ENCODE results near the gene STK35.

STK35 gene

GRCh38 chr20:2108498-2108897, 6.9 kb downstream of the STK35 start:
- no peak for DNase-seq

DNA sequence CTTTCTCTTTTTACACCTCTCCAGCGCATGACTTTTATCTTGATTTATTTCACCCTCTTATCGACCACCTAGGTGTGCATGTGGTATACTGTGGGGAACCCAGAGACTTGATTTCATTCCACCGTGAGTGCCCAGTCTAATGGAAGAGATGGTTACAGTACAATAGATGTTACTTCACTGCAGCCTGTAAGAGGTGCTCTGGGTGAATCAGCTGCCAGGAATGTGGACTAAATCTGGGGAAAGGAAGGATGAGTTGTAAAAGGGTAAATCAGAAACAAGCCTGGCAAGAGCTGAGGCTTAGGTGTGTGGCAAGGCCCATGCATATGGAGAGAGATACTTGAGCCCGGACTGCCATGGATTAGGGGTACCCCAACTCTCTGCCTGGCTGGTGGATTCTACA, 7.4 kb downstream of the STK35 start:
- DNase-seq = no peak

DNA sequence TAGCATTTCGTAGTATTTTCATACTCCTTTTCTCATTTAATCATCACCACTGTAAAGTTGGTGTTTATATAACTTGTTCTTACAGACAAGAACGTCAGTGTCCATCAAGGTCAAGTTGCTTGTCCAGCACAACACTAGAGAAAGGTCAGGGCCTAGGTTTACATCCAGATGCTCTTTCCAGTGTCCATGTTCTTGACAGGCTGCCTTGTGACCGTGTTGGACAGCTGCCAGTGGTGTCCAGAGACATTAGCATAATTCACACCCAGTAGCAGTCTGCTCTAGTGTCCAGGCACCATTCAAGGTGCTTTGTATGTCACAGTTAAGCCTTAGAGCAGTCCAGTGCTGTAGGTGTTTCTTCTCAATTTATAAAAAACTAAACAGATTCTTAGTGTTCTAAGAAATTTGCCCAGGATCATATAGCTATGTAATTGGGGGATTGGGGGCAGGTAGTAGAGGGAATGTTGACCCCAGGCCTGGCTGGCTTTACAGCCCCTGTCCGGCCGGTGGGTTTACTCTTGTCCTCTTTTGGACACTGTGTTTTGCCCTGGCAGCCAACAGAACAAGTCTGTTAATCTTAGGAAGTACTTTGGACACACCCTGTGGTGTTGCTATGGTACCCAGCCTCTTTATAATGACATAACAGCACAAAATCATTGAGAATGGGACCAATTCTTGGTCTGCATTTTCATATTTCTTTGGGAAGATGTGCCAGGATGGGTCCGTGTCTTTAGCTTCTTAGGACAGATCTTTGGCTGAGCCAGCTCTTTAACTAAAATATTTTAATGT, 8.0 kb downstream of the STK35 start:
- no peak for DNase-seq

DNA sequence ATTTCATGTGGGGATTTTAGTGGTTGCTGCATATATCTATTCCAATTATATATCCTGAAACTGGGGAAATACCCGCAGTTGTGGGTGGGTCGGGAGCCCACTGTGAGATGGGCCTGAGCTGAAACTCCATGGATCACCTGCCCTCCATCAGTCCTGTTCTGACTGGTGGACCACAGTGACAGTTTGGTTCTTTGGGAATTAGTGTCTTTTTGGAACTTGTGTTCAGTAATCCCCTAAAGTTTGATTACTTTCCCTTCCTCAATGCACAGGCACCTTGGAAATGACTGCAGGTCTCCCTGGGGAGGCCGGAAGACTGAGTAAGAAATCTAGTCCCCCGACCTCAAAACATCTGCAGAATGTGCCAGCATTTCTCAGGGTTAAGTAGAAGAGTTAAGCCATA, 11.3 kb downstream of the STK35 start:
- no peak for DNase-seq

DNA sequence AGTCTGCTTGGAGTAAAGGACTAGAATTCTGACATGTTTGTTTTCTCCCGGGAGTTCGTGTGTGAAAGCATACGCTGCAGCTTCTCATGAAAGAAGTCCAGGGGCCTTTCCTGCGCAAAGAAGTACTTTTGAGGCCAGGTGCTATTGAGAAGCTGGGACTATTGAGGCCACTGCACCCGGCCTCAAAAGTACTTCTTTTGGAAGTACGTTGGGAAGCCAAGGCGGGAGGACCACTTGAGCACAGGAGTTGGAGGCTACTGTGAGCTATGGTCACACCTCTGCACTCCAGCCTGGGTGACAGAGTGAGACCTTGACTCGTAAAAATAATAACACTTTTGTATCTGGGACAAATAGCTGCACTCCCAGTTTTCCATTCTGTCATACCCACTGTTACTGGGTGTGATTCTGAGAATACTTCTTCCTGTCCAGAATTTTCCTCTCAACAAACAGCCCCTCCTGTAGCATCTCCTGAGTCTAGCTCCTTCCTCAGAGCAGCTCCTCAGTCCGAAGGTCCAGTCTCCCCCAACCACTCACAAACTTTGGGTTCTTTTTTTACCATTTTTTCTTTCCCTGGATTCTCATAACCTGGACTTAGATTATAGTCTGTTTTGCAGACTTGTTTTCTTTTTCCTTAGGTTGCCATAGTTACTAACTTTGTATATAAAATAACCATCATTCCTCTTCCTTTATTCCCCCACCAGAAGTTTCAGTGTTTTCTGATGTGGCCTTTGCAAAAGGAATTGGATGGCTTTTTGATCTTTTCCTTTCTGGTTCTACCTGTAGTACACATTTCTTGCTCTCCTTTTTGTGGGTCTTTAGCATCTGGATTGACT, 12.7 kb downstream of the STK35 start:
- DNase-seq = no peak

GRCh38 chr20:2114990-2115681, 13.5 kb downstream of the STK35 start:
- DNase-seq = no peak

DNA sequence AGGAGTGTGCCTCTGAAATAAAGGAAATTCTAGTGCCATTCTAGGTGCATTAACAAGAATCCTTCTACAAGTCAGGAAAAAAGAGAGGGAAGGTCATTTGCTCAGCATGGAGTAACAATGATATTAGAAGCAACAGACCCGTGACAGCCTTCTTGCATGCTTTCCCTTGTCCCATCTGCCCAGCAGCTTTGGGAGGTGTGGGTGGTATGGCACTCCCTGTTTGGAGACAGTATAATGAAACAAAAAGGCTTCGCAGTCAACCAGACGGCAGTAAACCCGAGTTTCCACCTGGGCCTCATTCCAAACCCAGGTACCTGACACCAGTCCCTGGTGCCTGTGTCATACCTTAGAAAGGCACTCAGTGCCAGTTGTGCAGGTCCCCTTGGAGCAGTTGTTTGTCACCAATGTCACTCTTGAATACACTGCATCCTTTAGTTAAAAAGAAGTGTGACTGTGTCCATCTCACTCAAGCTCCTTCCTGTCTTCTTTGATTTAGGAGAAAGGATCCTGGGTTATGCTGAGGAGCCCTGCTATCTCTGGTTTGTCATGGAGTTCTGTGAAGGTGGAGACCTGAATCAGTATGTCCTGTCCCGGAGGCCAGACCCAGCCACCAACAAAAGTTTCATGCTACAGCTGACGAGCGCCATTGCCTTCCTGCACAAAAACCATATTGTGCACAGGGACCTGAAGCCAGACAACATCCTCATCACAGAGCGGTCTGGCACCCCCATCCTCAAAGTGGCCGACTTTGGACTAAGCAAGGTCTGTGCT, 14.7 kb downstream of the STK35 start:
- no peak for DNase-seq

- no peak for DNase-seq
These were observed 17.2 kb downstream of the STK35 start for GRCh38 chr20:2118783-2119182.

DNA sequence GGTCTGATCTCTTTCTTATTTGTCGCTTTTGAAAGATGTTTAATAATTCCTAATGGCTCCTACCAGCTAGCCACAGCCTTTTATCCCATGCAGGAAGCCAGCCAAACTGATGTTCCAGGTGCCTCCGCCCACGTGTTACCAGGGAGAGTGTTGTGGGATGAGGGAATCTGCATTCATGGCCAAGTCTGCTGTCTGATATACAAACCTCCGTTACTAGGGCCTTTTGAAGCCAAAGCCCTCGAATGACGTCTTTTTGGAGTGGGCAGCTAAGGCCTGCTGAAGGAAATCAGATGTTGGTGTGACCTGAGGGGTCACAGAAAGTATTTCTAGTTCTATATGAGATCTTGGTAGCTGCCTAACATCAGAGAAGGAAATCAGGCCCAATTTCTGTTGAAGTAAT, 21.3 kb downstream of the STK35 start:
- no peak for DNase-seq

- DNase-seq = no peak
These were observed 22.1 kb downstream of the STK35 start for GRCh38 chr20:2123720-2124119.

DNA sequence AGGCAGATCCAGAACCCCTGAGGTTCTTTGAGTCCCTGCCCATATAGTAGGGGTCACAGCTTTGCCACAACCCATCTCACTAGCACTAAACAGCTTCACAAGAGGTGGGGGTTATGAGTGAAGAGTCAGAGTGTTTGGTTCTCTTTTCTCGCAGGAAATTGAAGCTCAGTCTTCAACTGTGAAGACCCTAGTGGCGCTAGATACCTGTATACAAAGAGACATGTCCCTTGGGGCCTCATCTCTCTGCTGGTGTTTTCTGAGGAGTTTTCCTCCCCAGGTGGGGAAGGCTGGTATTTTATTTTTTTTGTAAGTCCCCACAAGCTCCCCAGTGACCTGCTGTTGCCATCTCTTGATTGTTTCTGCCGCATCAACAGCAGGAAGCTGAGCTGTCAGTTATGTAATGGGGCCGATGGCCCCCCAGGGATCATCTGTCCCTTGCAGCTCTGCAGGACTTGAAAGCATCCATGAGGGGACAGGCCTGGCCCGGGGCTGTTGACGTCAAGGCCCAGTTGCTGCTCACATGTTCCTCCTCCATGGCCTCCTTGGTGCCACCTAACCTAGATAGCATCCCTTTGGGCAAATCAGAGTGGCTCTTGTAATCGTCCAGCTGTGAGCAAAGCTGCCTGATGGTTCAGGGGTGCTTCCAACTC, 23.1 kb downstream of the STK35 start:
- no peak for DNase-seq

DNA sequence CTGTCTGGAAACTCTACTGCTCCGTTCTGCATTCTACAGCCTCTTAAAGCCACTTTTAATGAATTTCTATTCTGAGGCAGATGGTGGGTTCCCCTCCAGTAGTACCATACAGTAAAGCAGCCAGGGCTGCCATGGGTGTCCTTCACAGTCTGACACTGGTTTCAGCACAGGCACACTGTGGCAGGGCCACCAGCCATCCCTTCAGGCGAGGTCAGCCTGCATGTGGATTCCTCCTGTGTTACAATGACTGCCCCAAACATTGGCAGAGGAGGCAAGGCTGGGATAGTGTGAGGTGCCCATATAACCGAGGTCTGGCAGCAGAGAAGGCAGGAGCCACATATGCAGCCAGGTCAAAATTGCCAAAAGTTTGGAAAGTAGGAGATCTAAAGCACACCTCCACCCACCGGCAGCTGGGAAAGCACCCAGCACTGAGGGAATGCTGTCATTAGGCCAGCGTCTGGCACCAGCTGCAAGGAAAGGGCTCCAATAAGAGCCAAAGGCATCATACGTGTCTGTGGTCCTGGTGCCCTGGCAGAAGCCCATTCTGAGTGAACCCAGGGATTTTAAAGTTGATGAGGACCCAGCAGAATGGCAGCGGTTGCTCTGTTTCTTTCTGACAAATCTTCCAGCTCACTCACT, 24.0 kb downstream of the STK35 start:
- no peak for DNase-seq

- no peak for DNase-seq
These were observed 25.6 kb downstream of the STK35 start for GRCh38 chr20:2127238-2127637.

DNA sequence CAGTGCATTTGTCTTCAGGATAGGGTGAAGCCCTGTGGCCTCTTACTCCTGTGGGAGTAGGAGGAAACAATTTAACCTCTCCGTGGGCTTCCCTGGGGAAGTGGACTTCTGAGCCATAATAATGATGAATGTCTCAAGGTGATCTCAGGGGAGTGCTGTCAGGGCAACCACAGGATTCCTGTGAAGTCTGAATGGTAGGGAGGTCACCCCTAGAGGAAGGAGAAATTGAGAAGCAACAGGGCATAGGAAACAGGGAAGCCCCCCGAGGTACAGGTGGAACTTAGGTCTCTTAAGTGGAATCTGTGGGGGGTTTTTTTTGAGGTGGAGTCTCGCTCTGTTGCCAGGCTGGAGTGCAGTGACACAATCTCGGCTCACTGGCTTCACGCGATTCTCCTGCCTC, 26.9 kb downstream of the STK35 start:
- no peak for DNase-seq

- DNase-seq = no peak
These were observed 28.5 kb downstream of the STK35 start for GRCh38 chr20:2130062-2130591.

- no peak for DNase-seq
These were observed 29.1 kb downstream of the STK35 start for GRCh38 chr20:2130683-2131082.

DNA sequence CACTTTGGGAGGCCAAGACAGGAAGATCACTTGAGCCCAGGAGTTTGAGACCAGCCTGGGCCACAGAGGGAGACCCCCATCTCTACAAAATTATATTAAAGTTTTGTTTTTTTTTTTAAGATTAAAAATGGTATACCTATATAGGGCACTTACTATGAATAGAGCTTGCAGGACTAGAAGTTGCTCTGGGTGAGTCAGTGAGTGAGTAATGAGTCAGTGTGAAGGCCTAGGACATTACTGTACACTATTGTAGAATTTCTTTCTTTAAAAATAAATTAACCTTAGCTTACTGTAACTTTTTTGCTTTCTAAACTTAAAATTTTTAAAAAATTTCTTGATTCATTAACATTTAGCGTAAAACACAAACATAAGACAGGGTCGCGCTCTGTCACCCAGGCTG, 29.7 kb downstream of the STK35 start:
- no peak for DNase-seq

DNA sequence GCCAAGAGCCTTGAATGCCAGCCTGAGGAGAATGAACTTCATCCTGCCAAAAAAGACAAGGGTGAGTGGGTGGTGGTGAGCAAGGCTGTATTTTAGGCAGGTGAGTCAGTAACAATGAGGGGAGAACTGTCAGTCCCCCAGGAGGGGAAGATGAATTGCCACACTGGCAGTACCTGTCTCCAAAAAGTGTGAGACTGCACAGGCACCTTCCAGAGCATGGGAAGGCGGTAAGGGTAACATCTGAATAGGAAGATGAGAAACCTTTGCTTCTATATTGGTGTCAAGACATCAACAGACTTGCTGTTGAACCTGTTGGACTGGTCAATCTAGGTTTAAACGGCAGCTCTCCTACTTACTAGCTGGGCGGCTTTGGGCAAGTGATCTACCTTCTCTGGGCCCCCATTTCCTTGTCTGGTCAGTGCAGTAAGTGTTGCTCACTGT, 30.9 kb downstream of the STK35 start:
- no peak for DNase-seq

- no peak for DNase-seq
These were observed 31.9 kb downstream of the STK35 start for GRCh38 chr20:2133318-2134183.

DNA sequence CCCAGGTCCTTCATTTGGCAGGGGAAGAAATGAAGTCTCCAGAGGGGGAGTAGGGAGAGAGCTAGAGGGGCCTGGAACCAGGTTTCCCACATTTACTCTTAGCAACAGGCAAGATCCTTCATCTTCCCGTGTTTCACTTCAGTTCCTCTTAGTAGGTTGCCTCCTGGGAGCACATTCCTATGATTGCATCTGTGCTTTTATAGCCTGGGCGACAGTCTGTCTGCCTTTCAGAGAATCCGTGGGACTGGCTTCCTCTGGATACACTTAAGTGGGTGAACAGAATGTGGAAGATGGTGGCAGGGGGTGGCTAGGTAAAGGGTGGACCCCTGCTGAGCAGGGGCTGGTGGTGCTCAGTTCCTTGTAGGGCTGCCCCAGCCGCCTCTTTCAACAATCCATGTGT, 33.4 kb downstream of the STK35 start:
- no peak for DNase-seq

GRCh38 chr20:2136275-2136674, 34.6 kb downstream of the STK35 start:
- DNase-seq = no peak

Measured in stimulated activated CD4-positive, alpha-beta T cell treated with anti-CD3 and anti-CD28 coated beads, Interleukin-2, amount 100 ng/mL, for 24 hours (primary cell).